Measurements from ENCODE around the gene PLCH2.

The PLCH2 gene

GRCh38 chr1:2499260-2499659 lies 23.2 kb downstream of the PLCH2 start:
- DNase-seq (ENCODE audit: low spot score) = no peak

GRCh38 chr1:2499986-2500596 lies 24.0 kb downstream of the PLCH2 start:
- no peak for DNase-seq (ENCODE audit: low spot score)

- DNase-seq (ENCODE audit: low spot score) = no peak
Measured at GRCh38 chr1:2501041-2501819, 25.1 kb downstream of the PLCH2 start.

GRCh38 chr1:2501820-2502119 lies 25.7 kb downstream of the PLCH2 start:
- DNase-seq (ENCODE audit: low spot score) = no peak

GRCh38 chr1:2502210-2502609 lies 26.1 kb downstream of the PLCH2 start:
- DNase-seq (ENCODE audit: low spot score) = no peak

- DNase-seq (ENCODE audit: low spot score) = no peak
Measured at GRCh38 chr1:2502661-2503553, 26.8 kb downstream of the PLCH2 start.

GRCh38 chr1:2503554-2504224 lies 27.6 kb downstream of the PLCH2 start:
- DNase-seq (ENCODE audit: low spot score) = no peak

- DNase-seq (ENCODE audit: low spot score) = no peak
Measured at GRCh38 chr1:2504225-2504948, 28.3 kb downstream of the PLCH2 start.

GRCh38 chr1:2504949-2505272 lies 28.8 kb downstream of the PLCH2 start:
- DNase-seq (ENCODE audit: low spot score) = no peak

GRCh38 chr1:2505461-2505994 lies 29.4 kb downstream of the PLCH2 start:
- DNase-seq (ENCODE audit: low spot score) = no peak

- no peak for DNase-seq (ENCODE audit: low spot score)
Measured at GRCh38 chr1:2506007-2506860, 30.1 kb downstream of the PLCH2 start.

- DNase-seq (ENCODE audit: low spot score) = no peak
Measured at GRCh38 chr1:2506901-2507565, 30.9 kb downstream of the PLCH2 start.

GRCh38 chr1:2507744-2508155 lies 31.7 kb downstream of the PLCH2 start:
- DNase-seq (ENCODE audit: low spot score) = no peak

- no peak for DNase-seq (ENCODE audit: low spot score)
Measured at GRCh38 chr1:2508180-2508579, 32.1 kb downstream of the PLCH2 start.

- DNase-seq (ENCODE audit: low spot score) = no peak
Measured at GRCh38 chr1:2508751-2509150, 32.7 kb downstream of the PLCH2 start.

GRCh38 chr1:2509589-2509988 lies 33.5 kb downstream of the PLCH2 start:
- no peak for DNase-seq (ENCODE audit: low spot score)

- DNase-seq (ENCODE audit: low spot score) = no peak
Measured at GRCh38 chr1:2510366-2511155, 34.5 kb downstream of the PLCH2 start.

- DNase-seq (ENCODE audit: low spot score) = no peak
Measured at GRCh38 chr1:2512862-2513421, 36.9 kb downstream of the PLCH2 start.
